Liver (tissue), 3 donors: Measurements from ENCODE around the gene TPM4.

Experiments
- FOXA1 ChIP-seq: IDR thresholded peaks from 2 replicates; pipeline ENCODE4 v1.6.1; 2016; ENCODE audit warnings: antibody characterized with exemption
- JUND ChIP-seq, 2 donors: IDR thresholded peaks; 2 replicates each; pipeline ENCODE4 v1.6.1; 2016; ENCODE audit warnings: antibody characterized with exemption in 2 of 2
- RXRA ChIP-seq, 2 donors: IDR thresholded peaks; 2 replicates each; pipeline ENCODE4 v1.6.1; 2017 to 2018; ENCODE audit warnings: antibody characterized with exemption in 2 of 2, mild to moderate bottlenecking in 1 of 2
- SP1 ChIP-seq: IDR thresholded peaks from 2 replicates; pipeline ENCODE4 v1.6.1; 2018; ENCODE audit warnings: antibody characterized with exemption, mild to moderate bottlenecking
- TF ChIP-seq, protein P1 (sequence below): fragments of 150-350 bp; IDR thresholded peaks from 2 replicates; pipeline ENCODE4 v1.5.1; 2017; ENCODE audit warnings: improper control_type of control experiment, low read depth, low read length; ENCODE audit not compliant: missing input control
- donor health status: healthy.
- donor health status: healthy.

- TF ChIP-seq, protein P1, sequence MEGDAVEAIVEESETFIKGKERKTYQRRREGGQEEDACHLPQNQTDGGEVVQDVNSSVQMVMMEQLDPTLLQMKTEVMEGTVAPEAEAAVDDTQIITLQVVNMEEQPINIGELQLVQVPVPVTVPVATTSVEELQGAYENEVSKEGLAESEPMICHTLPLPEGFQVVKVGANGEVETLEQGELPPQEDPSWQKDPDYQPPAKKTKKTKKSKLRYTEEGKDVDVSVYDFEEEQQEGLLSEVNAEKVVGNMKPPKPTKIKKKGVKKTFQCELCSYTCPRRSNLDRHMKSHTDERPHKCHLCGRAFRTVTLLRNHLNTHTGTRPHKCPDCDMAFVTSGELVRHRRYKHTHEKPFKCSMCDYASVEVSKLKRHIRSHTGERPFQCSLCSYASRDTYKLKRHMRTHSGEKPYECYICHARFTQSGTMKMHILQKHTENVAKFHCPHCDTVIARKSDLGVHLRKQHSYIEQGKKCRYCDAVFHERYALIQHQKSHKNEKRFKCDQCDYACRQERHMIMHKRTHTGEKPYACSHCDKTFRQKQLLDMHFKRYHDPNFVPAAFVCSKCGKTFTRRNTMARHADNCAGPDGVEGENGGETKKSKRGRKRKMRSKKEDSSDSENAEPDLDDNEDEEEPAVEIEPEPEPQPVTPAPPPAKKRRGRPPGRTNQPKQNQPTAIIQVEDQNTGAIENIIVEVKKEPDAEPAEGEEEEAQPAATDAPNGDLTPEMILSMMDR: no peak
- no peak for TF ChIP-seq FOXA1
- TF ChIP-seq SP1: no peak
- TF ChIP-seq RXRA (IDR thresholded peaks at IDR 0.05): no peak
- TF ChIP-seq JUND (IDR thresholded peaks at IDR 0.05): no peak
Observed at GRCh38 chr19:16146112-16146511, 69.8 kb downstream of the TPM4 start.
